Putamen (tissue), 1 donor: Measurements from ENCODE around the gene SLC38A1.
"Not testable (repeated sequence)": the region's sequence is repeated elsewhere in the genome, so short reads cannot be mapped to it uniquely, and the experiment has no call there.

Experiments
- DNase-seq: peaks from one replicate; pipeline ENCODE4 v3.0.0-alpha.2; 2016; ENCODE audit warnings: low spot score

Gene SLC38A1

GRCh38 chr12:46207644-46208043 is 61.2 kb downstream of the SLC38A1 start:
- no peak for DNase-seq

- no peak for DNase-seq
These were observed 62.4 kb downstream of the SLC38A1 start for GRCh38 chr12:46206471-46206870.

- DNase-seq: no peak
These were observed 63.5 kb downstream of the SLC38A1 start for GRCh38 chr12:46205294-46205693.

GRCh38 chr12:46201284-46201789 is 67.5 kb downstream of the SLC38A1 start:
- no peak for DNase-seq

GRCh38 chr12:46200551-46200950 is 68.3 kb downstream of the SLC38A1 start:
- DNase-seq: peak; percentile 41

- DNase-seq: no peak
These were observed 69.9 kb downstream of the SLC38A1 start for GRCh38 chr12:46198913-46199312.

- no peak for DNase-seq
These were observed 71.0 kb downstream of the SLC38A1 start for GRCh38 chr12:46197883-46198282.

- not testable (repeated sequence) for DNase-seq
These were observed 78.3 kb downstream of the SLC38A1 start for GRCh38 chr12:46190533-46190932.

- DNase-seq: no peak
These were observed 80.7 kb downstream of the SLC38A1 start for GRCh38 chr12:46188170-46188569.

- DNase-seq: no peak
These were observed 81.8 kb downstream of the SLC38A1 start for GRCh38 chr12:46187023-46187422.

- DNase-seq: no peak
These were observed 82.8 kb downstream of the SLC38A1 start for GRCh38 chr12:46186088-46186487.

- no peak for DNase-seq
These were observed 83.2 kb downstream of the SLC38A1 start for GRCh38 chr12:46185686-46186085.

GRCh38 chr12:46184798-46185595 is 83.8 kb downstream of the SLC38A1 start:
- DNase-seq: no peak

GRCh38 chr12:46183112-46183511 is 85.7 kb downstream of the SLC38A1 start:
- no peak for DNase-seq

- no peak for DNase-seq
These were observed 87.4 kb downstream of the SLC38A1 start for GRCh38 chr12:46181465-46181864.

- no peak for DNase-seq
These were observed 89.0 kb downstream of the SLC38A1 start for GRCh38 chr12:46179693-46180452.

GRCh38 chr12:46177837-46178608 is 90.8 kb downstream of the SLC38A1 start:
- DNase-seq: no peak

GRCh38 chr12:46177025-46177424 is 91.8 kb downstream of the SLC38A1 start:
- no peak for DNase-seq

GRCh38 chr12:46174919-46175318 is 93.9 kb downstream of the SLC38A1 start:
- no peak for DNase-seq

GRCh38 chr12:46174061-46174662 is 94.7 kb downstream of the SLC38A1 start:
- no peak for DNase-seq

GRCh38 chr12:46168426-46168825 is 100.4 kb downstream of the SLC38A1 start:
- DNase-seq: no peak

GRCh38 chr12:46167412-46167811 is 101.4 kb downstream of the SLC38A1 start:
- no peak for DNase-seq
